SHP77 treated with DMSO at 0.1 percent for 48 hours (cell line): ENCODE measurements around the gene RASSF8.

Experiments
- DNase-seq: peaks from one replicate; lab custom pipeline; 2025; lab: John Stamatoyannopoulos, UW

The RASSF8 gene

DNA sequence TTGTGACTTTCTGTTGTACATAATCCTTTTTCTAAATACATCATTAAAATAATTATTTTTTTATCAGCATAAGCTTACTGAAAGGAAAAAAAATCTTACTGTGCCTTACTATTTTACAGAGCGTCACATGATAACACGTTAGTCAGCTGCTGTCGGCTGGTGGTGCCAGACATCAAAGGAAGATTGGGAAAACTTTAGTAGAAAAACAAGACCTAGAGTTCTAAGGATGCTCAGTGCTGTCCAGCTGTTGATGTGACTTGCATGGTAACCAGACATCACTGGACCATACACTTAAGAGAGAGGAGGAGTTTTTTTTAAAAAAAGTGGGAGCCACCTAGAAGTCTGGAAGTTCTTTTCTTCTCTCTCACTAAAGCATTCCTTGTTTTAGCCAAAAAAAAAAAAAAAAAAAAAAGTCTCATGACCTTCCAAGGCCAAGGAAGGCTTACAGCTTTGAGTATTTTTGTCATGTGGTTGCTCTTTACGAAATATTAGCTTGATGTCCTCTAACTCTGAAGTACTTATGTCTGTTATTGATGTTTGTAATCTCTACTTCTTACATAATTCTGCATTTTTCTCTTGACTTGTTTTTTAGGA is 4.5 kb downstream of the RASSF8 start:
- DNase-seq, result no peak

DNA sequence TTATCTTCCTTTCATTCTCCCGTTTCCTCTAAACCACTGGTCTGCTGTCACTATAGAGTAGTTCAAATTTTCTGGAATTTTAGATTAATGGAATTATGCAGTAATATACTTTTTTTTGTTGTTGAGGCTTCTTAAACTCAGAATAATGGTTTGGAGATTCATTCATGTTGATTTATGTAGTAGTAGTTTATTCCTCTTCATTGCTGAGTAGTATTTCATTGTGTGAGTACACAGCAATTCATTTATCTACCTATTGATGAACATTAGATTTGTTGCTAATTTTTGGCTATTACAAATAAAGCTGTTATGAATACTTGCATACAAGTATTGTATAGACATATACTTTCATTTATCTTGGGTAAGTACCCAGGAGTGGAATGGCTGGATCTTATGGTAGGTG is 7.2 kb downstream of the RASSF8 start:
- DNase-seq, result no peak

DNA sequence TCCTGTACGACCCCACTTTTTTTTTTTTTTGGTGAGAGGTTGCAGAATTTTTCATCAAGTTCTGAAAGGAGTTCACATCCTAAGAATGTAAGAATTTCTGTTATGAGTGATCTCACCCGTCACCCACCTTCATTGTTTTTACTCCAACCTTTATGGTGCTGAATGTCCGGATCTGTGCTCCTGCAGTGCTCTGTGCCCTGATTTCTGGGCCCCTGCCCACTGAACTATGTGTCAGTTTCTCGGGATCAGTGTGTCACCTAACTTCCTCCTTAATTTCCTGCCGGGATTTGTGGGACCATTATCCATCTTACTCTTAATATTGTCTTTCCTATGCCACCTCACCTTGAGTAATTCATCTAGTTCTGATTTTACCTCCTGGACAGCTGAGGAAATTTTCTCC is 11.6 kb downstream of the RASSF8 start:
- DNase-seq, result no peak

DNA sequence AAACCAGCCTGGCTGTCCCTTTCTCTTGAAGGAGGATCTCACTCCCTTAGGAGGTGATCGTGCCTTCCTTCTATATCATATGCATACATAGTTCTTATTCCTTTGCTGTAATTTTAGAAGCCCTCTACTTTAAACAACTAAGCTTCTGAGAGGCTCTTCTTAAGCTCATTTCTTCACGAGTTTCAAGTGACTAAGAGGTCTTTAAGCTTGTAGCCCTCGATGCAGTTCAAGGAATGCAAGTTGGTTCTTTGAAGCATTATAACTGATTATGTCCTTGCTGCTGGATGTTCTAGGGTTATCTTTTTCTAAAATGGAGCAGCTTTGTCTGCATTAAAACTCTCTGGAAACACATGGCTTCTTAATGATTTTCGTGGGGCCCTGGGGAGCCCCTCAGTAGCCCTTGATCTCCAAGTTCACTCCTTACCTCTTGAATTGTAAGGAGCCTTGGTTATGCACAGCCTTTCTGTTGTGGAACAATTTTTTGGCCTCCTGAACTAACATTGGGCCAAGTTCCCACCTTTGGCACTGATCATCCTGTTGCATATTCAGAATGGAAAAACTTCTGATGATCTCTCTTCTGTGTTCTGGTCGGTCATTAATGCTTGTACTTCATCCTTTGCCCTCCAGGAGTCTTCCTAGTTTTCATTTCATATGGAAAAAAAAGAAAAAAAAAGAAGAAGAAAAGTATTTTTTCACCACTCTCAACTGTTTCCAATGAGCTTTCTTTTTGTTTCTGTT is 12.6 kb downstream of the RASSF8 start:
- DNase-seq, result no peak

DNA sequence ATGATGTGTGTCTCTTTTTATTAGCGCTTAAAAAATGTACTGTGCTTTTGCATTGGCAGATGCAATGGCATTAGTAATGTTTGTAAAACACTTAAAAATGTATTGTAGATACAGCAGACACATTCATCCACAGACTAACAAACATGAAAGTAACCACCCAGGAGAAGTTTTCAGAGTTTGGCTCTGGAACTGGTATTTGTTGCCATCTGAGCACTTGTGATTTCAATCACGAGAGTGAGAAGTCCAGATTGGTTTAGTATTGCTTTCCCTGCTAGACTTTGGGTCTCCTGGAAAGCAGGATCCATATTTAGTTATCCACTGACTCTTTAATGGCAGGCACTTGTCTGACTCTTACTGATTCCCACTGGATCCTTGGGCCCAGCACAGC is 13.2 kb downstream of the RASSF8 start:
- DNase-seq, result no peak

DNA sequence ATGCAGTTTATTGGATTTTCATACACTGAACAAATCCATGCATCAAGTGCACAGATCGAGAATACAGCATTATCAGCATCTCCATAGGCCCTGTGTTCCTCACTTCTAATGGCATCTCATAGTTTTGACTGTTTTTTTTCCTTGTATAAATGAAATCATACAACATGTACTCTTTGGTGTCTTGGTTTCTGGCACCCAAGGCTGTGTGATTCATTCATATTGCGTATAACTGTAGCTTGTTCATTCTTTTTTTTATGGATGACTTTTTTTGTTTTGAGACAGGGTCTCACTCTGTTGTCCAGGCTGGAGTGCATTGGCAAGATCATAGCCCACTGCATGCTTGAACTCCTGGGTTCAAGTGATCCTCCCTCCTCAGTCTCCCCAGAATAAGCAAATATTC is 14.3 kb downstream of the RASSF8 start:
- DNase-seq, result no peak

DNA sequence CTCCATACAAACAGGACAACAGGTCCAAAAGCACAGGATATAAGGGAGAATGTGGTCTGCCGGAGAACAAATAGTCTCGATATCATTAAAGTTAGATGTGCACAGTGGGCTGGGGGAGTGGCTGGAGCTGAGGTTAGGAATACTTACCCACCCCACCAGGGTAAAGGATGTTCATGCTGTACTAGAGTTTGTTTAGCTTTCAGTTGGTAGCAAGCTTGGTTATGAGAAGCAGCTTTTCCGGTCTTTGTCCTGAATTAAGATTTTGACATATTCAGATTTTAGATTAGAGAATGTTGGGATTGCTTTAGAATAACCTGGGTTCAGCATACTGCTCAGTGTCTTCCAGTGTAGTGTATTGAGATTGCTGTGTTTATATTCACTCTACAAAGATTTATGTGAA is 16.7 kb downstream of the RASSF8 start:
- no peak for DNase-seq

DNA sequence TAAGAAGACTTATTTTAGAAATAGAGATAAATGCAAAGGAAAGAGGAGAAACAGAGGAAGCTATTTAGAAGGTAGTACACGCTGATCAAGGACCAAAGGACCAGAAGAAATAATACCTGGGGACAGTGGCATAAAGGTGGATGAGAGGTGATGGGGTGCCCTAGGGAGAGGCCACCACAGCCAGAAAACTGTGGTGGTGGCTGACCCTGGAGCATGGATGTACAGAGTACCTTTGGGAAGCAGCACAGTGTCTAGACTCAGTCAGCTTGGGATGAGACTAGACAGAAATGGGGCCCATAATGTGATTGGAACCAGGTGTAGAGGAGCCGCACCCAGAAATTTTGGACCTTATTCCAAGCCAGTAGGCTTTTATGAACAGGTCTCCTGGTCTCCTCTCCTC is 17.2 kb downstream of the RASSF8 start:
- no peak for DNase-seq

DNA sequence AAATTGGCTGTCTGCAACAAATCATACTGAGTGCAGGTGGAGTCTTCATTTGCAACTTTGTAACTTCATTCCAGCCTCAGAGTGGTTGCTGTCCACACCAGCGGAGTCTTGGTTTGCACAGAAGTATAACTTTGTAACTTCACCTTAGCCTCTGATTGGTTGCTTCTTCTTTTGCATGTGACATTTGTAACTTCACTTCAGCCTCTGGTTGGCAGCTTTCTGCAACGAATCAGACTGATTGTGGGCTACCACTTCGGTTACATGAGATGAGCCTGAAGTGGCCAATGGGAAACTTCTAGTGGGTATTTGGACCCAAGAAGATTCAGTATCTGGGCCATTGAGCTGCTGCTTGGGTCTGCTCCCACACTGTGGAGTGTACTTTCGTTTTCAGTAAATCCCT is 17.8 kb downstream of the RASSF8 start:
- no peak for DNase-seq

DNA sequence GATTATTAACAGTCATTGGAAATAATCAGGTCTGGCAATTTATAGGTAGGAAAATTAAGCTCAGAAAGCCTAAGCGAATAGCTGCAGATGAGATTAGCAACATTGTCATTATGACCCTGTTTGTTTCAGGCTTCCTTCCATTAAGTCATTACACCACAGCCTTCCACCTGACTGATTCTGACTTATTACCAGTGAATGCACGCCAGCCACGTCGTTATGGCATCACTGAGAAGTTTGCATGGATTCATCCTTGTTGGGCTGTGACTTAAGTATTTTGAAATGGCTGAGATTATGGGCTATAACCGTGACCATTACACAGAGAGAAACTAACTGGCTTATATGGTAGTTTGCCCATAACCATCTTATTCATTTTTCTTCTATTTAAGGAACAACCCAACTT is 18.6 kb downstream of the RASSF8 start:
- no peak for DNase-seq

DNA sequence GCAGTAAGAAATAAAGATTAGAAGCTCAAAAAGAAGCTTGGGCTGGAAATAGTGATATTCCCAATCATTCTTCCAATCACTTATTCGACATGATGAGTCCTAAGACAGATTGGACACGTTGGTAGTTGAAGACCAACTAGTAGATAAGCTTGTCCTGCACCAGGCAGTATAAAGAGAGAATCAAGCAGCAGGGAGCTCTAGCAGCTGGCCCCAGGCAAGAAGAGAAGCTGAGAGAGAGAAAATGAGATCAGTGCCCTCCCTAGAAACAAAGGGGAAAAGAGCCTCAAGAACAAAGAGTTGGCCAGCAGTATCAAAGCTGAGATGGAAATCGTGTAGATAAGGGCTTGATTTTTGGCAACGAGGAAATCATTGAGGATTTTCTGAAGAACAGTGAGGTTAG is 20.6 kb downstream of the RASSF8 start:
- DNase-seq, result no peak

DNA sequence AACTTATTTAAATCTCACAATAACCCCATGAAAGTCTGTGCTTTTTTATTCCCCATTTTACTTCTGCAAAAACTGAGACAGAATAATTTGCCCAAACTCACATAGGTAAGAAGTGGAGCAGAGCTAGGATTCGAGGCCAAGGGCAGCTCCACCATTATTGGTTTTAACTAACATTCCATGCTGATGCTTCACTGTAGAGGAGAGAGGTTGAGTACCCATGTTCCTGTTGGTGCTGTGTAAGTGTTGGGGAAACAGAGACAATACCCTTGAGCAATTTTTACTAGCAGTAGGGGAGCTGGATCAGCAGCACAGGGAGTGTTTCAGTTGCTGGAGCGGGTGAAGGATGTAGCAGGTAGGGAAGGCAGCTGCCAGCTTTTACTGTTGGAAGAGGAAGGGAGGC is 21.1 kb downstream of the RASSF8 start:
- DNase-seq, result no peak

DNA sequence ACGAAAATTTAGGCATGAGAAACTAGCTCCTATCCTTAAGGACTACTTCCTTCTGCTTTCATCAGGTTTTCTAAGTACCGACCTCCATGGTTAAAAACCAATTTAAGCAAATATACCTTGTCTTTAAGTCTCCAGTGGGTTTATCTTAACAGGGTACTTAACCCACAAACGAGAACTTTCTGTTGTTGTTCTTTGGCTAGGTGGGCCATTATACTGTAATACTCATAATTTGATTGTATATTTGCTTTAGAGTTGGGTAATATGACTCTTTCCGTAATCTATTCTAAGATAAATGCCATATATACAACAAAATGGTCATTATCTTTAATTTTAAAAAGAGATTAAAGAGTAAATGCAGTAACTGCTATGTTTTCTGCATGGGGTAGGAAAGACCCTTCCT is 21.6 kb downstream of the RASSF8 start:
- no peak for DNase-seq

DNA sequence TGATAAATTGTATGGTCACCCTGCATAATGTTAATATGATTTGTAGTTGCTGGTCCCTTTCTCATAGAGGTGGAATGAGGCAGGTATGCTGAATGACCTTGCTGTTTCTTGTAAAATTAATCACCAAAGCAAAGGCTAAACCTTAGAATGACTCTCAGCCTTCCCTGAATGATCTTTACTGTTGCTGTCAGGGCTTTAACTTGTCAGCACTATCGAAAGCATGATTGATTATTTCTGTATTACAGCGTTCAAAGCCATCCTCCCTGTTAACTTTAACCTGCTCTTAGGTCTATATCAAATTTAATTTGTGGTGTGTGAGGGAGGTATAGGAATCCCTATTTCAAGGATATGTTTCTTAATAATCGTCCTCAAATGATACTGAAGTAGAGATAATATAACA is 23.1 kb downstream of the RASSF8 start:
- no peak for DNase-seq

DNA sequence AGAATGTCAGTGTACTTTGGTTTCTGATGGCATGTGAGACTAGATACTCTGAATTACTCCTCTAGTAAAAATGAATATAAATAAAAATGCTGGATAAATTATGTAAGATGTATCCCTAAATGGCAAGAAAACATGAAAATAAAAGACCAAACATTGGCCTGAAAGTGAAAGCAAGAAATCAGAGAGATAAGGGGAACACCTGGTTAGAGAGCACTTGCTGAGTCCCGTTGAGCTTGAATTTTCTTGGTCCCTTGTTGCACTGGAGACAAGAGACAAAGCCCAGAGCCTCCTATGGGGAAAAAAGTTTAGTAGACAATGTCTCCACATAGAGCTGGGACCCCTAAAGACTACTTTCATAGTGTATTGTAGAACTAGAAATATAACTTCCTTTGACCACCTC is 23.9 kb downstream of the RASSF8 start:
- no peak for DNase-seq

DNA sequence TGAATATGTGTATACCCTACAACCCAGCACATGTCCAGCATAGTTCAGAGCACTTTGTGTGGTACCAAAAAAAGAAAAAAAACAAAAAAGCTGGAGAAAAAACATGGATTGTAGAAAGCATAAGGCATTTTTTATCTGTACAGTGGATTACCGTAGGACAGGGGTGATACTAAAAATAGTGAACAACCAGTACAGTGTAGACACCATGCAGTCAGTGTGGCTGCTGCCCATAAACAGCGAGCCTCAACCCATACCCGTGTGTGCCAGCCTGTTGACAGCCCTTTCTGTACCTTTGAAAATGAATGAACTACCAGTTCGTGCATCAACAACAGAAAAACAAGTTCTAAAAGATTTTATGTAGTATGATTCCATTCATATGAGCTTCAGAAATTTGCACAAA is 25.1 kb downstream of the RASSF8 start:
- no peak for DNase-seq

DNA sequence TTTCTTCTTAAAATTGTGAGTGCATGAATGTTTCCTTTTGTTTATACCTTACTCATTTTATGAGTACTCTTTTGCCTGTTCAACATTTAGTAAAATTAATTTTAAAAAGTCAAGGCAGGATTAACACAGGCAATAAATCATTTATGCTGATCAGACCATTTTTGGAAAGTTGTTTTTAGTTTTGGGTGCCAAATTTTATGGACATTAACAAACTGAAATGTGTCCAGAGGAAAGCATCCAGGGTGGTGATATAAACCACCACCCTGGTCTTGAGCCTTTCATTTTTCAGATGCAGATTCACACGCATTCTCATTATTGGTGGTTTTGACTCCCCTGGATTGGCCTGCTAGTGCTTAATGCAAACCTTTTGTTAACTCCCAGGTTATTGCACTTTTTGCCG is 26.3 kb downstream of the RASSF8 start:
- DNase-seq, result no peak

DNA sequence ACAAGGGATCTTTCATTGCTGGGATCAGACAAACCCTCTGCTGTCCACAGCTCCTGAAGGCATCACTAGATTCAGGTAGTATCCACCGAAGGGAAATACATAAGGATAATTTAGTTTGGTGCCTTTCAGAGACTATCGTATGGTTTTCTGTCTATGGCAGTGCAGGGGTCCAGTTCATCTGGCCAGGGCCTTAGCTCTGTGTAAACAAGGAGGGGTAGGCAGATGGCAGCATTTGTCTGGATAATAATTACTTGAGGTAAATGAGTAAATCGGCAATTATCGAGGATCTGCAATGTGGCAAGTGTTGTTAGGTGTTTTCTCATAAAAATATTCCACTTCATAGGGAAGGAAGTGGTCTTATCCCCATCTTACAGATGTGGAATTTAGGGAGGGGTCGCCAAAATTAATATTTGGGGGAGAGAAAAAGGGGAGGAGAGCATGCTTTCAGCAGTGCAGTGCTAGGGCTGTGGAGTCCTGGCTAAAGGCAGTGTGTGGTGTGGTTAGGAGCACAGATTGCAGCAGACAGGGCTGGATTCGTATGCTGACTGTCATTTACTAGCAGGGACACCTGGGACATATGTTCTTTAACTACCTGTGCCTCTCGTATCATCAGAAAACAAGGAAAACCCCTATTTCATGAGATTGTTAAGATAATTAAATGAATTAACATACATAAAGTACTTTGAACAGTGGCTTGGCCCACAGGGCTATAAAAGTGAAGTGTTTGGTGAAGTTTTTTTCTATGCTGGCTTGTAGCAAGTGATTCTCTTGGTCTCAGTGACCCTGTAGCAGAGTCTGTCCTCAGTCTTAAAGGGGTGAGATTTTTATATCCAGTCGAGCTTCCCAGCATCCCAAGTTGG is 27.1 kb downstream of the RASSF8 start:
- no peak for DNase-seq

DNA sequence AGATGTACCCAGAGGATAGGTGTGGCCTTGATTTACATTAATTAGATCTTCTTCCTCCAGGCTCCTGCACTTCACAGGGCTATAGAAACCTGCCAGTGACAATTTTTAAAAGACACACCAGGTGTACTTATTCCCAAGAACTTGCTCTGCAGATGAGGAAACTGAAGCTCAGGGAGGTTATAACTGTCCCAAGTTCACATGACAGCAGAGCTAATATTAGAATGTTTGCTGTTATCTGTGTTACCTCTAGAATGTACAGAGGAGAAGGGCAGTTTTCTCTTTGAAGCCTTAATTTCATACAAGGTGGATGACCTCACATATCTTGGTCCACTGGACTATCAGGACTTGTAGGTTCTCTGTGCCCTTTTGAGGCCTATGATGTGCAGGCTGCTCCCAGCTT is 27.7 kb downstream of the RASSF8 start:
- DNase-seq, result no peak

DNA sequence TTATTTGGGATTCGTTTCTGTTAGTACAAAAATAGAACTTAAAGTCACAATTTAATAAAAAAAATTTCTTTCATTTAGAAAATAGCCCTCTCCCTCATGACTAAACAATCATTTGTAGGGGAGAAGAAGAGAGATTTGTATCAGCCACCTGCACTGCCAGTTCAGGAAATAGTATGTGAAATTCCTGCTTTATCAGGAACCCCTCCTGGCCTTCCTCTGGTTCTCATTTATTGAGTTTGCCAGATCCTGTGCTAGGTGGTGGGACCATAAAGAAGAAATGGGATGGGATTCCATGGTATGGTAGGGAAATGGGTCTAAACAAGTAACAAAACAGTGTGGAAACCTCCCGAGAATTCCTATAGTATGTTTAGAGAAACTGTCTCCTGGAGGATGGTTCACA is 30.0 kb downstream of the RASSF8 start:
- no peak for DNase-seq

DNA sequence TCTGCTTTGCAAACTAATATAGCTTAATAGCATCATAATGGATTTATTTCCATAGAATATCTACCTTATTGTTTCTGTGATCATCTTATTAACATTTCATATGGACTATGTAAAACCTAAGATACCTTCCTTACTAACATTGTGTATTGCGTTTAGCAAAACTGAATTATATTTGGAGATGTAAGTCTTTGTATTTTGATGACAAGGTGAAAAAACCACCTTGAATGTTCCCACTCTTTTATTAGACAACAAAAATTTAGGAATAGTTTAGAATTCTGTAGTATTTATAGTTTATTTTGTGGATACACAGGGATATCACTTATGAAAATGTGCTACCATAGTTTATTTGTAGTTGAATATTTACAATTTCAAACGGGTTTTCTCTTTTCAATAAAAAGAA is 32.0 kb downstream of the RASSF8 start:
- DNase-seq, result no peak

DNA sequence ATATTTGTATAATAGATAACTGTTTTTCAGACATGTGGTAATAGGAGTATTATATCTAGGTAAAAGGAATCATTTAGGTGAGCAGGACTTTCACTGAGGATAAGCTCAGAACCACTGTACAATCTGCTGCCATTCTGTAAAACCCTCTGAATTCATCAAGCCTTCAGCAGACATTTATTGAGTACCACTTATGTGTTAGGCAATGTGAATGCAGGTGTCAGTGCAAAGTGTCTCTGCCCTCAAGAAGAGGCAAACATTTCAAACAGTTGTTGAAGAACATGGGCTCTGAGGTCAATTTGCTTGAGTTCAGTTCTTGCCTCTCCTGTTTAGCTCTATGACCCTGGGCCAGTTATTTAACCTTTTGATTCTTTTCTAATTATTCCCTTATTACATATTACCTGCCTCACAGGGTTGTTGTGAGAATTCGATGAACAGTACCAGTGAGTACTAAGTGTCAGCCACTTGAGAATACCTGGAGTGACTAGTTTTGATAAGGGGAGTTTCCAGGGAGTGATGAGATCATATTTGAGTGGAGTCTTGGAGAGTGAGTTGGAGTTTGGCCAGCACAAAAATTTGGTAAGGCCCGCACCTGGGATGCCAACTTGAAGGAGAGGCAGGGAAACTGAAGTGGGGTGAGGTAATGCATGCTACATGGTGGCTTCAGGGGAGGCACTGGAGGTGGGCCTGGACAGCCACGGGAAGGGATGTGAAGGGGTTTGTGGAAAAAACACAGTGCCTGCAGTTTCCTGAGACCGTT is 33.7 kb downstream of the RASSF8 start:
- DNase-seq, result no peak
